ENCODE measurements around the gene OST4.

- TF ChIP-seq POLR2AphosphoS5 (IDR thresholded peaks at IDR 0.05; ENCODE audit: insufficient read depth in 1 of 2, low read depth in 1 of 2): no peak
- TF ChIP-seq CTCF (IDR thresholded peaks at IDR 0.05): no peak
- TF ChIP-seq POLR2A (IDR thresholded peaks at IDR 0.05): no peak
Measured at GRCh38 chr2:27051902-27052645, 19.4 kb downstream of the OST4 start.

All from vagina (tissue), 2 donors.